GM12878 (cell line): ENCODE measurements around the gene POLD1. TPM values are rescaled to one million over a fixed set of nuclear protein-coding genes. Genes with fewer than 3 reads are reported as not detected.

ENCODE experiments used
- ATF7 ChIP-seq: fragments of 450-650 bp; IDR thresholded peaks from 2 replicates; pipeline ENCODE4 v1.6.1; 2016; ENCODE audit warnings: low read depth, mild to moderate bottlenecking
- BCL11A ChIP-seq: IDR thresholded peaks from 2 replicates; pipeline ENCODE4 v1.6.1; 2011; ENCODE audit warnings: low read depth, low read length
- CHD2 ChIP-seq: IDR thresholded peaks from 2 replicates; pipeline ENCODE4 v1.6.1; 2011; ENCODE audit warnings: low read depth, low read length, improper control_type of control experiment, borderline replicate concordance
- CREB1 ChIP-seq: IDR thresholded peaks from 2 replicates; pipeline ENCODE4 v1.6.1; 2012; ENCODE audit warnings: low read depth, mild to moderate bottlenecking, inconsistent platforms
- EED ChIP-seq: sonication (generic); IDR thresholded peaks from 2 replicates; pipeline ENCODE4 v1.6.1; 2016; ENCODE audit warnings: antibody characterized with exemption, low read depth
- EGR1 ChIP-seq, 2 experiments: IDR thresholded peaks; 1 replicate in 1 of 2; 2 replicates in 1 of 2; pipeline ENCODE4 v1.6.1; 2011 to 2012; ENCODE audit warnings: low read depth in 2 of 2, low read length in 2 of 2, borderline replicate concordance in 1 of 2, mild to moderate bottlenecking in 1 of 2, moderate library complexity in 1 of 2
- IKZF2 ChIP-seq, 2 experiments: fragments of 450-650 bp; IDR thresholded peaks; 2 replicates each; pipeline ENCODE4 v1.6.1; 2017; ENCODE audit warnings: mild to moderate bottlenecking in 2 of 2, moderate library complexity in 2 of 2
- JUNB ChIP-seq: IDR thresholded peaks from 2 replicates; pipeline ENCODE4 v1.6.1; 2016; ENCODE audit warnings: antibody characterized with exemption, mild to moderate bottlenecking
- KDM1A ChIP-seq: fragments of 200-600 bp; sonication (generic); IDR thresholded peaks from 2 replicates; pipeline ENCODE4 v1.6.1; 2016; ENCODE audit warnings: borderline replicate concordance
- KLF5 ChIP-seq: fragments of 450-650 bp; IDR thresholded peaks from 2 replicates; pipeline ENCODE4 v1.6.1; 2014; ENCODE audit warnings: mild to moderate bottlenecking; ENCODE audit not compliant: partially characterized antibody
- MEF2A ChIP-seq: IDR thresholded peaks from 2 replicates; pipeline ENCODE4 v1.6.1; 2011; ENCODE audit warnings: low read depth, mild to moderate bottlenecking, low read length, moderate library complexity; ENCODE audit not compliant: insufficient read depth
- PML ChIP-seq: IDR thresholded peaks from 2 replicates; pipeline ENCODE4 v1.6.1; 2012; ENCODE audit warnings: low read length, inconsistent platforms
- POU2F2 ChIP-seq: IDR thresholded peaks from 3 replicates; pipeline ENCODE4 v1.6.1; 2011; ENCODE audit warnings: low read depth, mild to moderate bottlenecking, low read length, borderline replicate concordance
- RUNX3 ChIP-seq: IDR thresholded peaks from 2 replicates; pipeline ENCODE4 v1.6.1; 2012; ENCODE audit warnings: low read length, inconsistent platforms
- SMAD1 ChIP-seq: fragments of 450-650 bp; IDR thresholded peaks from 2 replicates; pipeline ENCODE4 v1.6.1; 2018; ENCODE audit warnings: mild to moderate bottlenecking, low read depth; ENCODE audit not compliant: partially characterized antibody
- SREBF2 ChIP-seq: IDR thresholded peaks from 2 replicates; pipeline ENCODE4 v1.6.1; 2012; ENCODE audit warnings: mild to moderate bottlenecking, low read length
- STAT1 ChIP-seq: fragments of 450-650 bp; conservative IDR thresholded peaks from 2 replicates; pipeline ENCODE4 v1.6.1; 2014; ENCODE audit warnings: antibody characterized with exemption, mild to moderate bottlenecking
- STAT3 ChIP-seq: IDR thresholded peaks from 2 replicates; pipeline ENCODE4 v1.6.1; 2011; ENCODE audit warnings: low read depth, low read length, improper control_type of control experiment
- TAF1 ChIP-seq: IDR thresholded peaks from 2 replicates; pipeline ENCODE4 v1.6.1; 2011; ENCODE audit warnings: mild to moderate bottlenecking, low read depth, low read length, borderline replicate concordance
- USF1 ChIP-seq: IDR thresholded peaks from 2 replicates; pipeline ENCODE4 v1.6.1; 2011; ENCODE audit warnings: borderline replicate concordance, low read depth, mild to moderate bottlenecking, moderate library complexity, mixed read lengths, low read length; ENCODE audit not compliant: insufficient read depth; ENCODE audit errors: extremely low read length
- YY1 ChIP-seq: IDR thresholded peaks from 2 replicates; pipeline ENCODE4 v1.6.1; 2011; ENCODE audit warnings: low read depth, mild to moderate bottlenecking, low read length
- ZNF207 ChIP-seq: fragments of 450-650 bp; IDR thresholded peaks from 2 replicates; pipeline ENCODE4 v1.6.1; 2014; ENCODE audit warnings: antibody characterized with exemption, mild to moderate bottlenecking, borderline replicate concordance
- polyA plus RNA-seq, 11 experiments: library from polyadenylated mRNA; depleted of rRNA in 4 of 11; unstranded in 6 of 11; stranded (reverse) in 5 of 11; fragments of >200 nt; fragmentation: Nextera tagmentation in 4 of 11; fragmentation: Illumina TruSeq in 1 of 11; extraction: Ambion mirVana in 4 of 11; extraction: Trizol in 1 of 11; gene quantifications; 1 replicate in 1 of 11; 2 replicates in 10 of 11; pipeline versions ENCODE4 v1.2.1 to v1.2.3, GENCODE V29; 2011 to 2016; ENCODE audit warnings: inconsistent platforms in 2 of 11, missing spikeins in 2 of 11, low read depth in 1 of 11
- total RNA-seq, 4 experiments: library from RNA; depleted of rRNA in 3 of 4; stranded (reverse); fragments of >200 nt in 3 of 4; fragmentation: Illumina TruSeq in 1 of 4; extraction: Trizol in 1 of 4; gene quantifications; 2 replicates each; pipeline versions ENCODE4 v1.2.1 to v1.2.3, GENCODE V29; 2013 to 2021
- TF ChIP-seq, protein P1 (sequence below): fragments of 450-650 bp; IDR thresholded peaks from 2 replicates; pipeline ENCODE4 v1.6.1; 2018; ENCODE audit warnings: mild to moderate bottlenecking, low read depth, moderate library complexity; ENCODE audit not compliant: partially characterized antibody
- TF ChIP-seq, protein P2 (sequence below): fragments of 450-650 bp; IDR thresholded peaks from 2 replicates; pipeline ENCODE4 v1.6.1; 2017; ENCODE audit warnings: mild to moderate bottlenecking, moderate library complexity
- TF ChIP-seq, protein P3 (sequence below): IDR thresholded peaks from 2 replicates; pipeline ENCODE4 v1.6.1; 2011; ENCODE audit warnings: low read depth, mild to moderate bottlenecking, low read length, moderate library complexity, borderline replicate concordance; ENCODE audit errors: extremely low read depth

The POLD1 gene
- total and polyA plus RNA-seq, 10 of the 15 experiments (the other 5 are each of a cell fraction or from before 2014, with no cell fraction given), result 0.76 to 165 (median 63.4) TPM

DNA sequence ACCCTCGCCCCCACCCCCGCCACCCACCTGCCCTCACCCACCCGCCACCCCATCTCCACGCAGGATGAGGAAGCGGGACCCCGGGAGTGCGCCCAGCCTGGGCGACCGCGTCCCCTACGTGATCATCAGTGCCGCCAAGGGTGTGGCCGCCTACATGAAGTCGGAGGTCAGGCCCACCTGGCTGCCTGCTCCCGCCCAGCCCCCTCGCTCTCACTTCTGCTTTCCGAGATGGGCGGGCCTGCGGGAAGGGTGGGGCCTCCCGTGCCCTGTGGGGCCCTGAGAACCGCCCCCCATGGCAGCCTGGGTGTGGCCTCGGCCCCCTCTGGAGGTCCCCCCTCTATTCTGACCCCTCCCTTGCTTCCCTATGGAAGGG, 31.5 kb downstream of the POLD1 start (continued):
- TF ChIP-seq, protein P1, sequence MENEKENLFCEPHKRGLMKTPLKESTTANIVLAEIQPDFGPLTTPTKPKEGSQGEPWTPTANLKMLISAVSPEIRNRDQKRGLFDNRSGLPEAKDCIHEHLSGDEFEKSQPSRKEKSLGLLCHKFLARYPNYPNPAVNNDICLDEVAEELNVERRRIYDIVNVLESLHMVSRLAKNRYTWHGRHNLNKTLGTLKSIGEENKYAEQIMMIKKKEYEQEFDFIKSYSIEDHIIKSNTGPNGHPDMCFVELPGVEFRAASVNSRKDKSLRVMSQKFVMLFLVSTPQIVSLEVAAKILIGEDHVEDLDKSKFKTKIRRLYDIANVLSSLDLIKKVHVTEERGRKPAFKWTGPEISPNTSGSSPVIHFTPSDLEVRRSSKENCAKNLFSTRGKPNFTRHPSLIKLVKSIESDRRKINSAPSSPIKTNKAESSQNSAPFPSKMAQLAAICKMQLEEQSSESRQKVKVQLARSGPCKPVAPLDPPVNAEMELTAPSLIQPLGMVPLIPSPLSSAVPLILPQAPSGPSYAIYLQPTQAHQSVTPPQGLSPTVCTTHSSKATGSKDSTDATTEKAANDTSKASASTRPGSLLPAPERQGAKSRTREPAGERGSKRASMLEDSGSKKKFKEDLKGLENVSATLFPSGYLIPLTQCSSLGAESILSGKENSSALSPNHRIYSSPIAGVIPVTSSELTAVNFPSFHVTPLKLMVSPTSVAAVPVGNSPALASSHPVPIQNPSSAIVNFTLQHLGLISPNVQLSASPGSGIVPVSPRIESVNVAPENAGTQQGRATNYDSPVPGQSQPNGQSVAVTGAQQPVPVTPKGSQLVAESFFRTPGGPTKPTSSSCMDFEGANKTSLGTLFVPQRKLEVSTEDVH, result no peak
- TF ChIP-seq STAT3 (no peak), STAT1 (no peak), IKZF2 (IDR thresholded peaks at IDR 0.05) (peak in 1 of 2 experiments; percentile 37; a peak in 2 of 4 replicates), ZNF207 (no peak), POU2F2 (peak; percentile 66; the same call in 2 of the 3 replicates), EED (peak; percentile 46; the same call in 1 of the 2 replicates), SREBF2 (no peak), PML (no peak), EGR1 (IDR thresholded peaks at IDR 0.05; ENCODE audit: borderline replicate concordance in 1 of 2, low read depth in 2 of 2, low read length in 2 of 2) (peak in 1 of 2 experiments; percentile 59; a peak in 2 of 3 replicates), ATF7 (0 out of 2 replicates have a peak, but pooled peaks have one; percentile 16), USF1 (no peak), MEF2A (0 out of 2 replicates have a peak, but pooled peaks have one; percentile 31), KLF5 (no peak), YY1 (peak; percentile 70; the same call in 1 of the 2 replicates), KDM1A (no peak), CREB1 (peak; percentile 39; the same call in 1 of the 2 replicates), TAF1 (no peak), SMAD1 (no peak), BCL11A (peak; percentile 69; the same call in 1 of the 2 replicates), CHD2 (peak; percentile 90), JUNB (no peak), RUNX3 (peak; percentile 58; the same call in 1 of the 2 replicates)
- TF ChIP-seq, protein P2, sequence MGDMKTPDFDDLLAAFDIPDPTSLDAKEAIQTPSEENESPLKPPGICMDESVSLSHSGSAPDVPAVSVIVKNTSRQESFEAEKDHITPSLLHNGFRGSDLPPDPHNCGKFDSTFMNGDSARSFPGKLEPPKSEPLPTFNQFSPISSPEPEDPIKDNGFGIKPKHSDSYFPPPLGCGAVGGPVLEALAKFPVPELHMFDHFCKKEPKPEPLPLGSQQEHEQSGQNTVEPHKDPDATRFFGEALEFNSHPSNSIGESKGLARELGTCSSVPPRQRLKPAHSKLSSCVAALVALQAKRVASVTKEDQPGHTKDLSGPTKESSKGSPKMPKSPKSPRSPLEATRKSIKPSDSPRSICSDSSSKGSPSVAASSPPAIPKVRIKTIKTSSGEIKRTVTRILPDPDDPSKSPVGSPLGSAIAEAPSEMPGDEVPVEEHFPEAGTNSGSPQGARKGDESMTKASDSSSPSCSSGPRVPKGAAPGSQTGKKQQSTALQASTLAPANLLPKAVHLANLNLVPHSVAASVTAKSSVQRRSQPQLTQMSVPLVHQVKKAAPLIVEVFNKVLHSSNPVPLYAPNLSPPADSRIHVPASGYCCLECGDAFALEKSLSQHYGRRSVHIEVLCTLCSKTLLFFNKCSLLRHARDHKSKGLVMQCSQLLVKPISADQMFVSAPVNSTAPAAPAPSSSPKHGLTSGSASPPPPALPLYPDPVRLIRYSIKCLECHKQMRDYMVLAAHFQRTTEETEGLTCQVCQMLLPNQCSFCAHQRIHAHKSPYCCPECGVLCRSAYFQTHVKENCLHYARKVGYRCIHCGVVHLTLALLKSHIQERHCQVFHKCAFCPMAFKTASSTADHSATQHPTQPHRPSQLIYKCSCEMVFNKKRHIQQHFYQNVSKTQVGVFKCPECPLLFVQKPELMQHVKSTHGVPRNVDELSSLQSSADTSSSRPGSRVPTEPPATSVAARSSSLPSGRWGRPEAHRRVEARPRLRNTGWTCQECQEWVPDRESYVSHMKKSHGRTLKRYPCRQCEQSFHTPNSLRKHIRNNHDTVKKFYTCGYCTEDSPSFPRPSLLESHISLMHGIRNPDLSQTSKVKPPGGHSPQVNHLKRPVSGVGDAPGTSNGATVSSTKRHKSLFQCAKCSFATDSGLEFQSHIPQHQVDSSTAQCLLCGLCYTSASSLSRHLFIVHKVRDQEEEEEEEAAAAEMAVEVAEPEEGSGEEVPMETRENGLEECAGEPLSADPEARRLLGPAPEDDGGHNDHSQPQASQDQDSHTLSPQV, result 0 out of 2 replicates have a peak, but pooled peaks have one; percentile 16
- TF ChIP-seq, protein P3, sequence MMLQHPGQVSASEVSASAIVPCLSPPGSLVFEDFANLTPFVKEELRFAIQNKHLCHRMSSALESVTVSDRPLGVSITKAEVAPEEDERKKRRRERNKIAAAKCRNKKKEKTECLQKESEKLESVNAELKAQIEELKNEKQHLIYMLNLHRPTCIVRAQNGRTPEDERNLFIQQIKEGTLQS, result no peak
